GM18909 (cell line): ENCODE results near the gene ZNF384.

ENCODE experiments used
- ATAC-seq: cut with Tn5 transposase; IDR thresholded peaks from one replicate; pipeline ENCODE4 v1.9.1; 2021; ENCODE audit warnings: mild to moderate bottlenecking; ENCODE audit not compliant: unreplicated experiment, poor library complexity

The ZNF384 gene

GRCh38 chr12:6631549-6631961 lies 57.6 kb downstream of the ZNF384 start:
- no peak for ATAC-seq

GRCh38 chr12:6630736-6631135 lies 58.4 kb downstream of the ZNF384 start:
- ATAC-seq: no peak

- no peak for ATAC-seq
Observed at GRCh38 chr12:6627616-6628015, 61.6 kb downstream of the ZNF384 start.

GRCh38 chr12:6626654-6627283 lies 62.4 kb downstream of the ZNF384 start:
- no peak for ATAC-seq

- ATAC-seq: no peak
Observed at GRCh38 chr12:6620885-6621274, 68.3 kb downstream of the ZNF384 start.

- ATAC-seq: no peak
Observed at GRCh38 chr12:6620137-6620884, 68.9 kb downstream of the ZNF384 start.

- ATAC-seq: no peak
Observed at GRCh38 chr12:6618483-6619225, 70.5 kb downstream of the ZNF384 start.
